ENCODE results near the gene BTN2A1. TPM values are rescaled to one million over a fixed set of nuclear protein-coding genes. Genes with fewer than 3 reads are reported as not detected.
"Not testable (repeated sequence)": the region's sequence is repeated elsewhere in the genome, so short reads cannot be mapped to it uniquely, and the experiment has no call there.

BTN2A1 gene
- total RNA-seq, 4 donors from 2014 or later: 17.9 to 22.9 (median 21.4) TPM

GRCh38 chr6:26427451-26427809 is 30.3 kb upstream of the BTN2A1 start:
- H3K27me3 ChIP-seq: no peaks in the 10 kb centered on the region
- H3K36me3 ChIP-seq: peaks cover 7 to 55% (median 35%) of the 10 kb centered on the region in 4 donors
- H3K4me1 ChIP-seq: peaks cover 13 to 45% (median 17%) of the 10 kb centered on the region in 4 donors
- H3K4me3 ChIP-seq: no peak overlapping the region
- TF ChIP-seq POLR2AphosphoS5 (IDR thresholded peaks at IDR 0.05) (no peak), CTCF (IDR thresholded peaks at IDR 0.05) (no peak), POLR2A (IDR thresholded peaks at IDR 0.05; ENCODE audit: low read depth) (no peak), EP300 (IDR thresholded peaks at IDR 0.05) (no peak)
- no peak overlapping the region for H3K27ac ChIP-seq (replicated peaks in 1 of 4)
- no peaks in the 10 kb centered on the region for H3K9me3 ChIP-seq
- intact Hi-C loops (cut with DNase I): no loop called here
- no peak for DNase-seq (ENCODE audit: extremely low spot score)
- 92% methylated on average over 3 of the region's 3 CpGs for WGBS

DNA sequence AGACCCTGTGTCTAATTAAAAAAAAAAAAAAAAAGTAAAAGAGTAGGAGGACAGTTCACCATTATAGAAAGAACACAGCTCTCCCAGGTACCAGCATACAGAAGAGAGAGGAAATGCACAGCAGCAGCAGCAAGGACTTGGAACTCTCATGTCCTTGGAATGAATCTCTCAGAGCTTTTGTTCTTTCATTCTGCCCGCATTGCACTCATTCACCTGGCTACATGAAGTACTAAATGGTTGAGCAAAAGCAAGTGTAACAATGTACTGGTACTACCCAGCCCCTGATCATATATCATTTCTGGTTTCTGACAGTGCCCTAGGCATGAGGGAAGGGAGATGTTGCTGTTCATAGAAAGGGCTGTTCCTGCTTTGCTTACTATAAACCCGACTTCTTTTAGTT is 29.5 kb upstream of the BTN2A1 start:
- Histone ChIP-seq H3K9me3 (no peaks in the 10 kb centered on the region), H3K27me3 (no peaks in the 10 kb centered on the region), H3K27ac (replicated peaks in 1 of 4) (no peak overlapping the region), H3K4me1 (peaks cover 6 to 37% (median 14%) of the 10 kb centered on the region in 4 donors), H3K36me3 (peaks cover 7 to 55% (median 35%) of the 10 kb centered on the region in 4 donors), H3K4me3 (no peak overlapping the region)
- DNase-seq (ENCODE audit: extremely low spot score): no peak
- intact Hi-C loops (cut with DNase I): no loop called here
- TF ChIP-seq POLR2A (IDR thresholded peaks at IDR 0.05; ENCODE audit: low read depth) (no peak), POLR2AphosphoS5 (IDR thresholded peaks at IDR 0.05) (no peak), CTCF (IDR thresholded peaks at IDR 0.05) (no peak), EP300 (IDR thresholded peaks at IDR 0.05) (no peak)
- WGBS: 96% methylated on average over 2 of the region's 2 CpGs

- no peak overlapping the region for H3K27ac ChIP-seq (replicated peaks in 1 of 4)
- no peak for TF ChIP-seq EP300 (IDR thresholded peaks at IDR 0.05)
Measured at GRCh38 chr6:26430787-26431186, 27.0 kb upstream of the BTN2A1 start.

DNA sequence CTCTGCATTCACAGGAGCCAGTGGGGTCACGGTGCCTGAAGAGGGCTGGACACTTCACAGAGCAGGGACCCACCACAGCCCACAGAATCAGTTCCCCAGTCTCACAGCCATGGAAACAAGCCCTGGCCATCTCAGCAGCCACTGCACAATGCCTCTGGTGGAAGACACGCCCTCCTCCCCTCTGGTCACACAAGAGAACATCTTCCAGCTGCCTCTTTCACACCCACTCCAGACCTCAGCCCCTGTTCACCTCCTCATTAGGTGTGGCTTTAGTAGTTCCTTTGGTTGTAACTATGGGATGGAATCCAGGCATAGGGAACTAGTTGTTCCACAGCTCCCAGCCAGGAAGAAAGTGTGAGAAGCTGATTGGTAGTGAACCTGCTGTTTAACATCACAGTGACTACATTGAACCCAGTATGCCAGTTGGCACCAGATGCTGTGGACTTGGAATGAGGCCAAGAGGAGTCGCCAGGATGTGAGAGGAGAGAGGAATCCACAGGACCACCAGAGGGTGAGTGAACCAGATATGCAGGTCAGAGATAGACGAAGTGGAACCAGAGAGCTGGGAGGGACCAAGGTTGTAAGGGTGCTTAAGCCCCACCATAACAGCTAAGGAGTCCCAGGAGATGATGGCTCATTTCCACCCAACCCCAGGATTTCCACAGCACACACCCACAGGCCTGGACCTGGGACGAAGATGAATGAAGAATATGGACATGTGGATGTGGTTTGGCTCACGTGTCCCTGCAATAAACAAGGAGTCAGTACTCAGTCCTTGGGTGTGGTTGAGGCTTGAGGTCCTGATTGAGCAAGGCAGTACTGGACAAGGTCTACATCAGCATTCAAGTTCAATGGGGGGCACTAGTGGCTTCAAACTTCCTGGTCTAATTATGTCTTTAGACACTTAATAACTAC is 26.2 kb upstream of the BTN2A1 start:
- TF ChIP-seq EP300 (IDR thresholded peaks at IDR 0.05): no peak
- TF ChIP-seq CTCF (IDR thresholded peaks at IDR 0.05): no peak
- no peak for TF ChIP-seq POLR2AphosphoS5 (IDR thresholded peaks at IDR 0.05)
- TF ChIP-seq POLR2A (IDR thresholded peaks at IDR 0.05; ENCODE audit: low read depth): no peak
- H3K27ac ChIP-seq (replicated peaks in 1 of 4): no peak overlapping the region
- H3K27me3 ChIP-seq: no peaks in the 10 kb centered on the region
- no peak for DNase-seq (ENCODE audit: extremely low spot score)
- H3K4me1 ChIP-seq: peaks cover 0 to 12% (median 2%) of the 10 kb centered on the region in 4 donors
- 86% methylated on average over 6 of the region's 6 CpGs for WGBS
- no peak overlapping the region for H3K4me3 ChIP-seq
- intact Hi-C loops (cut with DNase I): no loop called here
- no peaks in the 10 kb centered on the region for H3K9me3 ChIP-seq
- peaks cover 7 to 51% (median 35%) of the 10 kb centered on the region in 4 donors for H3K36me3 ChIP-seq

More at GRCh38 chr6:26430787-26431186, 27.0 kb upstream of the BTN2A1 start:
- Histone ChIP-seq H3K9me3 (no peaks in the 10 kb centered on the region), H3K36me3 (peaks cover 7 to 55% (median 35%) of the 10 kb centered on the region in 4 donors), H3K27me3 (no peaks in the 10 kb centered on the region), H3K4me3 (no peak overlapping the region), H3K4me1 (peaks cover 0 to 13% (median 2%) of the 10 kb centered on the region in 4 donors)
- no peak for DNase-seq (ENCODE audit: extremely low spot score)
- 72% methylated on average over 5 of the region's 5 CpGs for WGBS
- intact Hi-C loops (cut with DNase I): no loop called here

DNA sequence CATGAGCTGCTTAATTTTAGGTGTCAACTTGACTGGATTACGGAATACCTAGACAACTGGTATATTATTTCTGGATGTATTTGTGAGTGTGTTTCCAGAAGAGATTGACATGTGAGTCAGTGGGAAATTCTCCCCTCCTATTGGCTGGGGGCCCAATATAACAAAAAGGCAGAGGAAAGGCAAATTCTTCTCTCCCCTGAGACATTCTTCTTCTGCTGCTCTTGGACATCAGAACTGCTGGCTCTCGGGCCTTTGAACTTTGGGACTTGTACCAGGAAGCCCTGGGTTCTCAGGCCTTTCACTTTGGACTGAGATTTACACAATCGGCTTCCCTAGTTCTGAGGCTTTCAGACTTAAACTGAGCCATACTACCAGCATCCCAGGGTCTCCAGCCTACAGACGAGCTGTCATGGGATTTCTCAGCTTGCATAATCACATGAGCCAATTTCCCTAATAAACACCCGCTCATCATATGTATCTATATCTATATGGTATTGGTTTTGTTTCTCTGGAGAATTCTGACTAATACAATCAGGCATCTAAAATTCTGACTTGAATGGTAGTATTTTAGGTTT is 25.0 kb upstream of the BTN2A1 start:
- H3K4me1 ChIP-seq: peaks cover 0 to 12% (median 2%) of the 10 kb centered on the region in 4 donors
- H3K4me3 ChIP-seq: no peak overlapping the region
- intact Hi-C loops (cut with DNase I): no loop called here
- TF ChIP-seq CTCF (IDR thresholded peaks at IDR 0.05): no peak
- WGBS: 89% methylated on average over 5 of the region's 5 CpGs
- H3K36me3 ChIP-seq: peaks cover 7 to 41% (median 25%) of the 10 kb centered on the region in 4 donors
- H3K27me3 ChIP-seq: no peaks in the 10 kb centered on the region
- no peak for DNase-seq (ENCODE audit: extremely low spot score)
- H3K9me3 ChIP-seq: no peaks in the 10 kb centered on the region
- H3K27ac ChIP-seq (replicated peaks in 1 of 4): no peak overlapping the region

- WGBS: 96% methylated on average over 8 of the region's 8 CpGs
Measured at GRCh38 chr6:26433680-26434079, 24.1 kb upstream of the BTN2A1 start.

More at GRCh38 chr6:26433680-26434079, 24.1 kb upstream of the BTN2A1 start:
- DNase-seq (ENCODE audit: extremely low spot score); H3K27ac ChIP-seq (replicated peaks in 1 of 4); H3K27me3 ChIP-seq; intact Hi-C loops (cut with DNase I); H3K4me3 ChIP-seq; H3K9me3 ChIP-seq: not testable (repeated sequence)
- Histone ChIP-seq H3K36me3 (peaks cover 0 to 31% (median 20%) of the 10 kb centered on the region in 4 donors), H3K4me1 (peaks cover 0 to 12% (median 2%) of the 10 kb centered on the region in 4 donors)
